ENCODE measurements around the gene GLT1D1. TPM values are rescaled to one million over a fixed set of nuclear protein-coding genes. Genes with fewer than 3 reads are reported as not detected.

The GLT1D1 gene
- total and polyA plus RNA-seq, 5 donors = 0.07 to 0.44 (median 0.38) TPM; not detected in 1

DNA sequence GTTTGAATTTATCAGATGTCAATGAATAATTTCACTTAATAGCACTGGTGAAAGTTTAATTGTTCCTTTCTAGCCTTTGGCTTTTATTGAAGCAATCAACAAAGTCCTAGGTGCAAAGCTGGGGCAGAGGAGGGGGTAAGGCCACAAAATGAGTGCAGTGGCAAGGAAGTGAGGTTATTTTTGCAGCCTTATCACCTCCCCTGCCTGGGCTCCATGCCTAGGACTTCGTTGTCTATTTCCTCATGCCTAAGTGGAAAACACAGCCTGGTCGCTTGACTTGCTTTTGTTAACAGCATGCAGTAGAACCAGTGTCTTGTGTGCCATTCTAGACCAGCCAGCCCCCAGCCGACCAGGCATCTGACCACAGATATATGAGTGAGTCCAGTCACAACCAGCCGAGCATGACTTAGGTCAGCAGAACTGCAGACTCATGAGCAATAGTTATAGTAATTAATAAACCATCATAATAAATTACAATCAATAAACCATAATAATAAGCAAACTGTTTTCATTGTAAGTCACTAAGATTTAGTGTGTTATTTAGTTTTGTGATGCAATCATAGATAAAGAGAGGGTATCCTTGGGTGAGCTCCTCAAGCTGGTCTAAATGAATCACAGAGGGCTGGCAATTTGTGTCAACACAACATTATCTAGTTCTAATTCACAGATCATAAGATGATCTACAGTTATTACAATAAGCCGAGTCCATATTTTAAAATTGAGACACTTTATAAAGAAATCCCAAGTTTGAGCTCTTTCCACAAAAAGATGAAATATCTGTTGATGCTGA is 156.8 kb downstream of the GLT1D1 start:
- peaks cover 3% of the 10 kb centered on the region for H3K27me3 ChIP-seq (ENCODE audit: control insufficient read depth, insufficient read depth)
- WGBS = 42% methylated on average over 5 of the region's 5 CpGs
- ATAC-seq = no peak

DNA sequence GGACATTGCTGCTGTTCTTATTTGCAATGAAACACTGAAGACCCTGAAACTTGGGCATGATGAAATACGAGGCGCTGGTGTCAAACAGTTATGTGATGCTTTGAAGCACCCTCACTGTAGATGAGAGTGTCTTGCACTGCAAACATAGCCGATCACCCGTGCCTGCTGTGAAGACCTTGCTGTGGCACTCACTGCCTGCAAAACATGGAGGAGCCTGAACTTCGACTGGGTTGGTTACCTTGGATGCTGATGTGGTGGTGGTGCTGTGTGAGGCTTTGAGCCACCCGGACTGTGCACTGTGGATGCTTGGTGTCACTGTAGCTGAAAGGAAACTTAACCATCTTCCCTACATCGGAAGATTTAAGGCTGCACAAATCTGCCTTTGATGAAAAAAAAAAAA is 162.9 kb downstream of the GLT1D1 start:
- ATAC-seq (no peak), DNase-seq (no peak)
- peaks cover 2% of the 10 kb centered on the region for H3K9me3 ChIP-seq (ENCODE audit: control insufficient read depth, low read length)
- peaks cover 3% of the 10 kb centered on the region for H3K27me3 ChIP-seq (ENCODE audit: control insufficient read depth, insufficient read depth)
- H3K4me1 ChIP-seq (ENCODE audit: control insufficient read depth, insufficient read depth, low read length) = no peaks in the 10 kb centered on the region
- intact Hi-C loops (cut with DNase I) = no loop called here
- 66% methylated on average over 7 of the region's 7 CpGs for WGBS
- no peak overlapping the region for H3K27ac ChIP-seq (ENCODE audit: low read length)
- H3K4me3 ChIP-seq (ENCODE audit: low read length) = no peak overlapping the region

More for the DNA sequence above, 156.8 kb downstream of the GLT1D1 start:
- Histone ChIP-seq H3K9me3 (ENCODE audit: control insufficient read depth, low read length) (peaks cover 1% of the 10 kb centered on the region), H3K27ac (ENCODE audit: low read length) (no peak overlapping the region), H3K4me3 (ENCODE audit: low read length) (no peak overlapping the region), H3K4me1 (ENCODE audit: control insufficient read depth, insufficient read depth, low read length) (no peaks in the 10 kb centered on the region)
- no peak for DNase-seq
- intact Hi-C loops (cut with DNase I) = no loop called here

DNA sequence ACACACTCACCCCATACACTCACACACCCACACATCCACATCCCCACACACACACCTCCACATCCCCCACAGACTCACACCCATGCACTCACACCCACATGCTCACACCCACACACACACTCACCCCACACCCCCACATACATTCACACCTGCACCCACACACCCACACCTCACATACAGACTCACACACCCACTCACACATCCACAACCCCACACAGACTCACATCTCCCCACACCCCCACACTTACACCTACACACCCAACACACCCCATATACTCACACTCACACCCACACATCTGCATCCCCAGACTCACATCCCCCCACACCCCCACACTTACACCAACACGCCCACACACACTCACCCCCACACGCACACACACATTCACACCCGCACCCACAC is 171.8 kb downstream of the GLT1D1 start:
- Histone ChIP-seq H3K4me1 (ENCODE audit: control insufficient read depth, insufficient read depth, low read length) (no peaks in the 10 kb centered on the region), H3K27ac (ENCODE audit: low read length) (no peak overlapping the region), H3K9me3 (ENCODE audit: control insufficient read depth, low read length) (no peaks in the 10 kb centered on the region), H3K4me3 (ENCODE audit: low read length) (no peak overlapping the region), H3K27me3 (ENCODE audit: control insufficient read depth, insufficient read depth) (no peaks in the 10 kb centered on the region)
- 85% methylated on average over 3 of the region's 3 CpGs for WGBS
- no peak for ATAC-seq
- intact Hi-C loops (cut with DNase I) = no loop called here
- no peak for DNase-seq

DNA sequence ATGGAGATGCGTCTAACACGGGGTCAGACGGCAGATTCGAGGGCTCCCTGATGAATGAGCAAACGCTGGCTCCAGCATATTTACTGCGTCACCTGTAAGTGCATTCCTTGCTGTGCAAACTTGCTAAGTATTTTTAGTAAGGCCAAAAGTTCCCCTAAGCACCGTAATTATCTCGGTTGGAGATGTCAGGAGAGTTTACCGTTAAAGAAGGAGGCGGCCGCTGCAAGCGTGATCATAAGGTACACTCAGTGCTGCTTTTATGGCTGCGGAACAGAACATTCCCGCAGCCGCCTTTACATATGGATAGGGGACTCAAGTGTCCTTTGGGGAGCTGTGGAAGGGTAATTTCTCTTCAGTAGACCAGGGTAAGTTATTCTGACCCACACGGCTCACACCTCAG is 175.6 kb downstream of the GLT1D1 start:
- intact Hi-C loops (cut with DNase I) = no loop called here
- DNase-seq (no peak), ATAC-seq (no peak)
- H3K4me1 ChIP-seq (ENCODE audit: control insufficient read depth, insufficient read depth, low read length) = no peaks in the 10 kb centered on the region
- H3K4me3 ChIP-seq (ENCODE audit: low read length) = no peak overlapping the region
- H3K9me3 ChIP-seq (ENCODE audit: control insufficient read depth, low read length) = no peaks in the 10 kb centered on the region
- 62% methylated on average over 16 of the region's 16 CpGs for WGBS
- no peak overlapping the region for H3K27ac ChIP-seq (ENCODE audit: low read length)
- H3K27me3 ChIP-seq (ENCODE audit: control insufficient read depth, insufficient read depth) = no peaks in the 10 kb centered on the region

Other genes with a start within 250 kb of the GLT1D1 start
- 10 to 100 TPM; 13.7 to 17.3 (median 16.2) TPM for gene SLC15A4, start 29.5 kb upstream of the GLT1D1 start, total RNA-seq
- gene SLC15A4, start 29.5 kb upstream of the GLT1D1 start, polyA plus RNA-seq = 15.8 TPM